Stomach (tissue), 4 donors: Measurements from ENCODE around the gene HMCES.

ENCODE experiments used
- EP300 ChIP-seq: sonication (generic); formaldehyde crosslinking; IDR thresholded peaks from one replicate; pipeline ENCODE4 v1.6.1; 2017; ENCODE audit warnings: antibody characterized with exemption
- POLR2A ChIP-seq, 4 donors: fragments of 450-650 bp; IDR thresholded peaks; one replicate each; pipeline ENCODE4 v1.6.1; 2016; ENCODE audit warnings: antibody characterized with exemption in 4 of 4, control low read depth in 2 of 4, mild to moderate bottlenecking in 1 of 4, moderate library complexity in 1 of 4
- TF ChIP-seq, protein P1 (sequence below), 7 experiments: fragments of 450-650 bp in 4 of 7; fragments of 200-600 bp in 3 of 7; sonication (generic) in 3 of 7; IDR thresholded peaks; one replicate each; pipeline ENCODE4 v1.5.1; 2016 to 2019; ENCODE audit warnings: antibody characterized with exemption in 7 of 7, control low read depth in 2 of 7, mild to moderate bottlenecking in 1 of 7

DNA sequence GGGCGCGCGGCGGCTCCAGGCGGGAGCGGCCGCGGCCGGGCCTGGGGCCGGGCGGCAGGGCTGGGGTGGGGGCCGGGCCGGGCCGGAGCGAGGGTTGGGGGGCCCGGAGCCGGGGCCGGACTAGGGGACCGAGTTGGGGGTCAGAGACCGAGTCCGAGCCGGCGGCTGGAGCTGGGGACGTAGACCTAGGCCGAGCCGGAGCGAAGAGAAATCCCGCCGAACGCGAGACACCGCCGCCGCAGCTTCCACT is 37.3 kb downstream of the HMCES start:
- TF ChIP-seq, protein P1, sequence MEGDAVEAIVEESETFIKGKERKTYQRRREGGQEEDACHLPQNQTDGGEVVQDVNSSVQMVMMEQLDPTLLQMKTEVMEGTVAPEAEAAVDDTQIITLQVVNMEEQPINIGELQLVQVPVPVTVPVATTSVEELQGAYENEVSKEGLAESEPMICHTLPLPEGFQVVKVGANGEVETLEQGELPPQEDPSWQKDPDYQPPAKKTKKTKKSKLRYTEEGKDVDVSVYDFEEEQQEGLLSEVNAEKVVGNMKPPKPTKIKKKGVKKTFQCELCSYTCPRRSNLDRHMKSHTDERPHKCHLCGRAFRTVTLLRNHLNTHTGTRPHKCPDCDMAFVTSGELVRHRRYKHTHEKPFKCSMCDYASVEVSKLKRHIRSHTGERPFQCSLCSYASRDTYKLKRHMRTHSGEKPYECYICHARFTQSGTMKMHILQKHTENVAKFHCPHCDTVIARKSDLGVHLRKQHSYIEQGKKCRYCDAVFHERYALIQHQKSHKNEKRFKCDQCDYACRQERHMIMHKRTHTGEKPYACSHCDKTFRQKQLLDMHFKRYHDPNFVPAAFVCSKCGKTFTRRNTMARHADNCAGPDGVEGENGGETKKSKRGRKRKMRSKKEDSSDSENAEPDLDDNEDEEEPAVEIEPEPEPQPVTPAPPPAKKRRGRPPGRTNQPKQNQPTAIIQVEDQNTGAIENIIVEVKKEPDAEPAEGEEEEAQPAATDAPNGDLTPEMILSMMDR (IDR thresholded peaks at IDR 0.05) = no peak
- TF ChIP-seq POLR2A (IDR thresholded peaks at IDR 0.05) (no peak), EP300 (no peak)
